Measurements from ENCODE around the gene NDUFS6.

DNA sequence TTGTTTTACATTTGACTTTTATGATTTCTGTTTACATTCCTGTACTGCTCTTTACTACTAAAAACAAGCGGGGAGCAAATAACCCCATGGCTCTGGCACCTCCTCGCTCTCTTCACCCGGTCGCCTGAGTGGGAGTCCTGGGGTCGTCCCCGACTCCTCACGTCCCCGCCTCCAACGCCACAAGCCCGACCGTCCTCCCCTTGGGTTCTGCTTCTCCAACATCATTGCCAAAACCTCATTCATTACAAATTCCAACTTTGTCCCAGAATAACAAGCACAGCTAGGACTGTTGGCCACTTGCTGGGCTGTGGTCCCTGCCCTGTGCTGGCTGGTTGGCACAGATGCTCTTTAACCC, 36.6 kb upstream of the NDUFS6 start:
- TF ChIP-seq, protein P1, sequence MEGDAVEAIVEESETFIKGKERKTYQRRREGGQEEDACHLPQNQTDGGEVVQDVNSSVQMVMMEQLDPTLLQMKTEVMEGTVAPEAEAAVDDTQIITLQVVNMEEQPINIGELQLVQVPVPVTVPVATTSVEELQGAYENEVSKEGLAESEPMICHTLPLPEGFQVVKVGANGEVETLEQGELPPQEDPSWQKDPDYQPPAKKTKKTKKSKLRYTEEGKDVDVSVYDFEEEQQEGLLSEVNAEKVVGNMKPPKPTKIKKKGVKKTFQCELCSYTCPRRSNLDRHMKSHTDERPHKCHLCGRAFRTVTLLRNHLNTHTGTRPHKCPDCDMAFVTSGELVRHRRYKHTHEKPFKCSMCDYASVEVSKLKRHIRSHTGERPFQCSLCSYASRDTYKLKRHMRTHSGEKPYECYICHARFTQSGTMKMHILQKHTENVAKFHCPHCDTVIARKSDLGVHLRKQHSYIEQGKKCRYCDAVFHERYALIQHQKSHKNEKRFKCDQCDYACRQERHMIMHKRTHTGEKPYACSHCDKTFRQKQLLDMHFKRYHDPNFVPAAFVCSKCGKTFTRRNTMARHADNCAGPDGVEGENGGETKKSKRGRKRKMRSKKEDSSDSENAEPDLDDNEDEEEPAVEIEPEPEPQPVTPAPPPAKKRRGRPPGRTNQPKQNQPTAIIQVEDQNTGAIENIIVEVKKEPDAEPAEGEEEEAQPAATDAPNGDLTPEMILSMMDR (IDR thresholded peaks at IDR 0.05), result no peak
- no peak for TF ChIP-seq POLR2A (IDR thresholded peaks at IDR 0.05)

Data from body of pancreas (tissue), 4 donors.